Neuronal stem cell (in vitro differentiated cells): ENCODE measurements around the gene CENPO.

Experiments
- DNase-seq: peaks from one replicate; pipeline ENCODE4 v3.0.0-alpha.2; 2013; ENCODE audit warnings: low spot score
- H2AFZ ChIP-seq: one replicate; pipeline ENCODE4 v1.6.1; 2013; ENCODE audit warnings: mild to moderate bottlenecking, low read length, inconsistent platforms
- H2AK5ac ChIP-seq: 2 replicates; pipeline ENCODE4 v1.6.1; 2013; ENCODE audit warnings: low read depth, mild to moderate bottlenecking, inconsistent platforms, low read length, moderate library complexity, mixed read lengths
- H2BK120ac ChIP-seq: 2 replicates; pipeline ENCODE4 v1.6.1; 2013; ENCODE audit warnings: low read depth, mild to moderate bottlenecking, inconsistent platforms, low read length, moderate library complexity, mixed read lengths
- H2BK12ac ChIP-seq: one replicate; pipeline ENCODE4 v1.6.1; 2013; ENCODE audit warnings: low read length, inconsistent platforms
- H2BK15ac ChIP-seq: 2 replicates; pipeline ENCODE4 v1.6.1; 2013; ENCODE audit warnings: mild to moderate bottlenecking, low read length, inconsistent platforms, mixed read lengths
- H2BK5ac ChIP-seq: one replicate; pipeline ENCODE4 v1.6.1; 2013; ENCODE audit warnings: inconsistent platforms, mild to moderate bottlenecking, low read length, moderate library complexity
- H3K14ac ChIP-seq: one replicate; pipeline ENCODE4 v1.6.1; 2013; ENCODE audit warnings: low read length, inconsistent platforms
- H3K18ac ChIP-seq: 2 replicates; pipeline ENCODE4 v1.6.1; 2013; ENCODE audit warnings: low read length, inconsistent platforms
- H3K23ac ChIP-seq: 2 replicates; pipeline ENCODE4 v1.6.1; 2013; ENCODE audit warnings: low read depth, mild to moderate bottlenecking, mixed read lengths, low read length, inconsistent platforms; ENCODE audit not compliant: poor library complexity
- H3K27ac ChIP-seq: replicated peaks from 3 replicates; pipeline ENCODE4 v1.5.1; 2013; ENCODE audit warnings: low read length, inconsistent platforms
- H3K27me3 ChIP-seq, 3 experiments: 2 replicates each; pipeline ENCODE4 v1.6.1; 2013; ENCODE audit warnings: low read length in 3 of 3, mild to moderate bottlenecking in 2 of 3, inconsistent platforms in 1 of 3, low read depth in 1 of 3, mixed read lengths in 1 of 3, moderate library complexity in 1 of 3; ENCODE audit not compliant: control insufficient read depth in 3 of 3, insufficient read depth in 3 of 3
- H3K36me3 ChIP-seq, 2 donors: replicated peaks in 1 of 2; 2 replicates each; pipeline ENCODE4 v1.6.1; 2013; ENCODE audit warnings: low read length in 2 of 2; ENCODE audit not compliant: control insufficient read depth in 2 of 2, insufficient read depth in 2 of 2
- H3K4ac ChIP-seq: 2 replicates; pipeline ENCODE4 v1.6.1; 2013; ENCODE audit warnings: inconsistent platforms, mild to moderate bottlenecking, low read length, moderate library complexity
- H3K4me1 ChIP-seq, 2 donors: 1 replicate in 1 of 2; 2 replicates in 1 of 2; pipeline ENCODE4 v1.6.1; 2013; ENCODE audit warnings: low read length in 2 of 2, low read depth in 1 of 2; ENCODE audit not compliant: control insufficient read depth in 2 of 2, insufficient read depth in 1 of 2
- H3K4me2 ChIP-seq: one replicate; pipeline ENCODE4 v1.6.1; 2013; ENCODE audit warnings: mild to moderate bottlenecking, low read length, inconsistent platforms; ENCODE audit not compliant: insufficient read depth, poor library complexity, severe bottlenecking
- H3K4me3 ChIP-seq, 2 donors: 2 replicates each; pipeline ENCODE4 v1.5.1; 2013; ENCODE audit warnings: low read length in 2 of 2, mild to moderate bottlenecking in 2 of 2, inconsistent platforms in 1 of 2, moderate library complexity in 1 of 2
- H3K79me1 ChIP-seq: one replicate; pipeline ENCODE4 v1.6.1; 2013; ENCODE audit warnings: low read depth, mild to moderate bottlenecking, inconsistent platforms, low read length, moderate library complexity
- H3K9ac ChIP-seq: one replicate; pipeline ENCODE4 v1.6.1; 2013; ENCODE audit warnings: mild to moderate bottlenecking, low read depth, low read length, inconsistent platforms; ENCODE audit not compliant: poor library complexity
- H3K9me3 ChIP-seq, 2 donors: replicated peaks in 1 of 2; 2 replicates each; pipeline versions ENCODE3 to v1.6.1; 2013; ENCODE audit warnings: low read length in 2 of 2, mild to moderate bottlenecking in 2 of 2, inconsistent platforms in 1 of 2, low read depth in 1 of 2, mixed read lengths in 1 of 2, moderate library complexity in 1 of 2; ENCODE audit not compliant: control insufficient read depth in 2 of 2, insufficient read depth in 1 of 2
- H4K8ac ChIP-seq: one replicate; pipeline ENCODE4 v1.6.1; 2013; ENCODE audit warnings: low read depth, mild to moderate bottlenecking, inconsistent platforms, low read length, moderate library complexity
- H4K91ac ChIP-seq: one replicate; pipeline ENCODE4 v1.6.1; 2013; ENCODE audit warnings: low read length, low read depth, mild to moderate bottlenecking, inconsistent platforms; ENCODE audit not compliant: poor library complexity
- WGBS, 2 donors: extraction: QIAGEN DNeasy Blood & Tissue Kit; methylation state at CpG; one replicate each; pipeline ENCODE4 v1.1.7; 2013; ENCODE audit warnings: missing lambda C conversion rate in 2 of 2, mixed read lengths in 1 of 2; ENCODE audit not compliant: insufficient read length in 2 of 2, insufficient replicate concordance in 1 of 2; ENCODE audit errors: extremely low coverage in 2 of 2; 5-methylcytosine and 5-hydroxymethylcytosine counted together

The CENPO gene

GRCh38 chr2:24828238-24828996 lies 35.2 kb downstream of the CENPO start:
- Histone ChIP-seq H3K4ac (no peak overlapping the region), H3K27ac (no peak overlapping the region), H3K4me1 (peaks cover 15 to 22% of the 10 kb centered on the region in 2 donors), H2AFZ (no peak overlapping the region), H3K79me1 (peaks cover 3% of the 10 kb centered on the region), H3K36me3 (peaks cover 18 to 58% of the 10 kb centered on the region in 2 donors), H2BK5ac (no peak overlapping the region), H3K4me2 (no peak overlapping the region), H2AK5ac (peak overlapping the region; percentile 77), H4K91ac (no peak overlapping the region), H2BK15ac (no peak overlapping the region), H3K14ac (no peak overlapping the region), H3K9ac (no peak overlapping the region), H3K23ac (no peak overlapping the region), H3K4me3 (no peak overlapping the region), H3K9me3 (peaks cover 6 to 7% of the 10 kb centered on the region in 2 donors), H4K8ac (no peak overlapping the region), H2BK12ac (no peak overlapping the region), H2BK120ac (no peak overlapping the region), H3K27me3 (no peaks in the 10 kb centered on the region), H3K18ac (no peak overlapping the region)
- no CpG with 5 or more reads among the region's 17 CpGs for WGBS, 2 donors
- DNase-seq = no peak

GRCh38 chr2:24830351-24830750 lies 37.1 kb downstream of the CENPO start:
- Histone ChIP-seq H2BK120ac (no peak overlapping the region), H3K4me1 (peaks cover 15 to 25% of the 10 kb centered on the region in 2 donors), H4K91ac (no peak overlapping the region), H3K27me3 (no peaks in the 10 kb centered on the region), H4K8ac (no peak overlapping the region), H2BK12ac (no peak overlapping the region), H2AFZ (no peak overlapping the region), H3K14ac (no peak overlapping the region), H3K23ac (no peak overlapping the region), H2AK5ac (no peak overlapping the region), H2BK15ac (no peak overlapping the region), H3K79me1 (no peaks in the 10 kb centered on the region), H3K9me3 (peaks cover 4 to 16% of the 10 kb centered on the region in 2 donors), H3K36me3 (peaks cover 25 to 61% of the 10 kb centered on the region in 2 donors), H3K18ac (no peak overlapping the region), H3K4me3 (no peak overlapping the region), H3K4me2 (no peak overlapping the region), H2BK5ac (no peak overlapping the region), H3K9ac (no peak overlapping the region), H3K27ac (no peak overlapping the region), H3K4ac (no peak overlapping the region)
- no peak for DNase-seq
- no CpG with 5 or more reads among the region's 5 CpGs for WGBS, 2 donors

- Histone ChIP-seq H3K4me1 (peaks cover 15 to 25% of the 10 kb centered on the region in 2 donors), H4K91ac (no peak overlapping the region), H2BK15ac (no peak overlapping the region), H3K4me3 (no peak overlapping the region), H3K18ac (peak overlapping the region; percentile 79), H2AFZ (no peak overlapping the region), H2BK12ac (no peak overlapping the region), H3K9ac (no peak overlapping the region), H3K23ac (peak overlapping the region; percentile 89), H3K4me2 (no peak overlapping the region), H3K79me1 (no peaks in the 10 kb centered on the region), H4K8ac (no peak overlapping the region), H3K27ac (no peak overlapping the region), H2AK5ac (no peak overlapping the region), H3K27me3 (no peaks in the 10 kb centered on the region), H3K14ac (no peak overlapping the region), H3K9me3 (peaks cover 4 to 16% of the 10 kb centered on the region in 2 donors), H2BK120ac (no peak overlapping the region), H3K4ac (no peak overlapping the region), H3K36me3 (peaks cover 23 to 58% of the 10 kb centered on the region in 2 donors), H2BK5ac (no peak overlapping the region)
- WGBS, 2 donors = no CpG with 5 or more reads among the region's 12 CpGs
- no peak for DNase-seq
These were observed 37.6 kb downstream of the CENPO start for GRCh38 chr2:24830786-24831185.

- no peak overlapping the region for H2BK15ac ChIP-seq
- peak overlapping the region; percentile 56 for H3K23ac ChIP-seq
- H2BK120ac ChIP-seq = no peak overlapping the region
- H3K9ac ChIP-seq = no peak overlapping the region
- no peak overlapping the region for H3K27ac ChIP-seq
- no peak overlapping the region for H3K14ac ChIP-seq
- no CpG with 5 or more reads among the region's 18 CpGs for WGBS, 2 donors
- H4K91ac ChIP-seq = no peak overlapping the region
- H3K36me3 ChIP-seq = peaks cover 25 to 60% of the 10 kb centered on the region in 2 donors
- H3K18ac ChIP-seq = peak overlapping the region; percentile 66
- peak overlapping the region; percentile 3 for H3K4ac ChIP-seq
- no peak overlapping the region for H3K4me3 ChIP-seq
- H2BK5ac ChIP-seq = no peak overlapping the region
- peaks cover 15 to 25% of the 10 kb centered on the region in 2 donors for H3K4me1 ChIP-seq
- no peak overlapping the region for H4K8ac ChIP-seq
- no peak overlapping the region for H2AFZ ChIP-seq
- H2BK12ac ChIP-seq = no peak overlapping the region
- no peak for DNase-seq
- peaks cover 4 to 16% of the 10 kb centered on the region in 2 donors for H3K9me3 ChIP-seq
- no peaks in the 10 kb centered on the region for H3K27me3 ChIP-seq
- H3K79me1 ChIP-seq = no peaks in the 10 kb centered on the region
- peak overlapping the region; percentile 68 for H2AK5ac ChIP-seq
- H3K4me2 ChIP-seq = no peak overlapping the region
These were observed 38.2 kb downstream of the CENPO start for GRCh38 chr2:24831221-24832072.
